ENCODE measurements around the gene OR4A5.
"Not testable (repeated sequence)": the region's sequence is repeated elsewhere in the genome, so short reads cannot be mapped to it uniquely, and the experiment has no call there.

GRCh38 chr11:54720094-54720493, 13.5 kb downstream of the OR4A5 start:
- not testable (repeated sequence) for TF ChIP-seq CTCF, POLR2A (IDR thresholded peaks at IDR 0.05)

Data from prostate gland (tissue), 2 donors.